DND-41 (cell line): ENCODE results near the gene HDAC4.
A peak's percentile ranks its signal among the peaks of the same experiment; 100 is the strongest.

Source experiments
- ATAC-seq: fragments of 200-7000 bp; cut with Tn5 transposase; 3 replicates; pipeline ENCODE4 v1.9.1; 2021; ENCODE audit warnings: low read depth; ENCODE audit not compliant: insufficient read depth
- DNase-seq: peaks from one replicate; pipeline ENCODE4 v3.0.0-alpha.2; 2020
- H2AFZ ChIP-seq: 2 replicates; pipeline ENCODE4 v1.6.0; 2012; ENCODE audit warnings: low read depth, low read length
- H3K27ac ChIP-seq: 2 replicates; pipeline ENCODE4 v1.5.1; 2012; ENCODE audit warnings: low read length, inconsistent platforms
- H3K27me3 ChIP-seq: fragments of 200-600 bp; sonication (generic); 2 replicates; pipeline ENCODE4 v1.6.0; 2012; ENCODE audit warnings: low read length, mild to moderate bottlenecking, inconsistent platforms; ENCODE audit not compliant: insufficient read depth, poor library complexity
- H3K36me3 ChIP-seq: 2 replicates; pipeline ENCODE4 v1.5.1; 2012; ENCODE audit warnings: low read length, inconsistent platforms; ENCODE audit not compliant: insufficient read depth
- H3K4me1 ChIP-seq: 2 replicates; pipeline ENCODE4 v1.5.1; 2012; ENCODE audit warnings: mild to moderate bottlenecking, low read length; ENCODE audit not compliant: insufficient read depth
- H3K4me2 ChIP-seq: 2 replicates; pipeline ENCODE4 v1.6.0; 2012; ENCODE audit warnings: mild to moderate bottlenecking, moderate library complexity, low read length, inconsistent platforms; ENCODE audit not compliant: insufficient read depth
- H3K4me3 ChIP-seq, 2 experiments: fragments of 200-600 bp in 1 of 2; shearing (Covaris generic) in 1 of 2; 2 replicates each; pipeline ENCODE4 v1.5.1; 2012 to 2016; ENCODE audit warnings: inconsistent platforms in 2 of 2, low read length in 2 of 2, mild to moderate bottlenecking in 2 of 2, low read depth in 1 of 2, moderate library complexity in 1 of 2
- H3K79me2 ChIP-seq: 2 replicates; pipeline ENCODE4 v1.6.0; 2012; ENCODE audit warnings: low read length, inconsistent platforms; ENCODE audit not compliant: insufficient read depth
- H3K9ac ChIP-seq: 2 replicates; pipeline ENCODE4 v1.6.0; 2012; ENCODE audit warnings: low read depth, mild to moderate bottlenecking, inconsistent platforms, low read length, moderate library complexity
- H3K9me3 ChIP-seq: 2 replicates; pipeline ENCODE4 v1.5.1; 2012; ENCODE audit warnings: low read length, moderate library complexity, mild to moderate bottlenecking, inconsistent platforms; ENCODE audit not compliant: insufficient read depth, severe bottlenecking
- H4K20me1 ChIP-seq: 2 replicates; pipeline ENCODE4 v1.6.0; 2012; ENCODE audit warnings: low read length; ENCODE audit not compliant: insufficient read depth
- CTCF ChIP-seq: IDR thresholded peaks from 2 replicates; pipeline ENCODE4 v1.5.1; 2012; ENCODE audit warnings: borderline replicate concordance, low read length, moderate library complexity, mild to moderate bottlenecking; ENCODE audit not compliant: poor library complexity, severe bottlenecking; ENCODE audit errors: extremely low read depth
- EZH2 ChIP-seq: IDR thresholded peaks from 3 replicates; pipeline ENCODE4 v1.6.1; 2012; ENCODE audit warnings: borderline replicate concordance, low read depth, mild to moderate bottlenecking, moderate library complexity, low read length, inconsistent platforms; ENCODE audit not compliant: severe bottlenecking

HDAC4 gene

GRCh38 chr2:239247401-239248245, 153.2 kb downstream of the HDAC4 start:
- H2AFZ ChIP-seq: no peak overlapping the region
- no peak overlapping the region for H3K4me2 ChIP-seq
- H4K20me1 ChIP-seq: peaks cover 98% of the 10 kb centered on the region
- peaks cover 37% of the 10 kb centered on the region for H3K4me1 ChIP-seq
- TF ChIP-seq EZH2: no peak
- no peak for TF ChIP-seq CTCF
- peaks cover 88% of the 10 kb centered on the region for H3K36me3 ChIP-seq
- H3K27ac ChIP-seq: peak overlapping the region; percentile 32; the same call in 1 of the 2 replicates
- no peak for DNase-seq
- ATAC-seq: no peak
- no peak overlapping the region for H3K9ac ChIP-seq
- no peaks in the 10 kb centered on the region for H3K9me3 ChIP-seq
- H3K27me3 ChIP-seq: no peaks in the 10 kb centered on the region
- H3K4me3 ChIP-seq: no peak overlapping the region
- peaks cover 100% of the 10 kb centered on the region for H3K79me2 ChIP-seq

DNA sequence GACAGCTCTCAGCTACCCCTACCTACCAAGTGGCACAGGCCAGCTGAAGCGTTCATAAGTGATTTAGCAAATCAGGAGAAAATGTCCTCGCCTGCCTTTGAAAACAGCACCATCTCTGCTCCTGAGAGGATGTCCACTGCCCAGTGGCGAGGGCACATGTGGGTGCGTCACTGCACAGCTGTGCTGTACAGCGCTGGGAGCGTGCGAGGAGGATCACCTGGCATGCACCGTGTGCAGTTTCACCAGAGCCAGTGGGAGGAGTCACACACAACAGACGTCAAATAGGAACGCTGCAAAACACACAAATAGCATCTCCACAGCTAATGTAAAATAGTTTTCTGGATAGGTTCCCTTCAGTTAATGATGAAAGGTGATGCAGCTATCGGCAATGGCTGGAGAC, 154.1 kb downstream of the HDAC4 start:
- Histone ChIP-seq H3K79me2 (peaks cover 100% of the 10 kb centered on the region), H3K27ac (peak overlapping the region; percentile 23; the same call in 1 of the 2 replicates), H3K9me3 (no peaks in the 10 kb centered on the region), H3K9ac (no peak overlapping the region), H3K4me3 (no peak overlapping the region), H4K20me1 (peaks cover 98% of the 10 kb centered on the region), H3K4me1 (peaks cover 40% of the 10 kb centered on the region), H3K27me3 (no peaks in the 10 kb centered on the region), H2AFZ (no peak overlapping the region), H3K4me2 (no peak overlapping the region), H3K36me3 (peaks cover 79% of the 10 kb centered on the region)
- no peak for TF ChIP-seq CTCF
- no peak for TF ChIP-seq EZH2
- ATAC-seq: no peak
- no peak for DNase-seq

- Histone ChIP-seq H3K4me1 (peaks cover 40% of the 10 kb centered on the region), H3K4me3 (no peak overlapping the region), H3K9me3 (no peaks in the 10 kb centered on the region), H3K27me3 (no peaks in the 10 kb centered on the region), H3K79me2 (peaks cover 100% of the 10 kb centered on the region), H3K27ac (no peak overlapping the region), H2AFZ (no peak overlapping the region), H3K4me2 (no peak overlapping the region), H3K9ac (no peak overlapping the region), H3K36me3 (peaks cover 79% of the 10 kb centered on the region), H4K20me1 (peaks cover 98% of the 10 kb centered on the region)
- TF ChIP-seq CTCF: no peak
- TF ChIP-seq EZH2: no peak
- no peak for ATAC-seq
- no peak for DNase-seq
These were observed 154.7 kb downstream of the HDAC4 start for GRCh38 chr2:239245872-239246721.
